CD4-positive, alpha-beta T cell (primary cell): ENCODE measurements around the gene C1QTNF9B. TPM values are rescaled to one million over a fixed set of nuclear protein-coding genes. Genes with fewer than 3 reads are reported as not detected.

Experiments used
- ATAC-seq: fragments of 200-7000 bp; cut with Tn5 transposase; one replicate; pipeline ENCODE4 v1.10.0; 2022; ENCODE audit warnings: mild to moderate bottlenecking; ENCODE audit not compliant: poor library complexity
- CTCF ChIA-PET: fragments of 350-600 bp; sonication (Branson Sonifier 250); formaldehyde crosslinking; loops from one replicate; lab custom pipeline; 2021; ENCODE audit warnings: antibody characterized with exemption, inconsistent platforms; lab: Charles Lee
- POLR2A ChIA-PET: fragments of 350-600 bp; sonication (Branson Sonifier 250); formaldehyde crosslinking; loops from one replicate; lab custom pipeline; 2021; ENCODE audit warnings: antibody characterized with exemption, inconsistent platforms; lab: Charles Lee
- DNase-seq, 14 experiments: peaks; one replicate each; pipeline ENCODE4 v3.0.0-alpha.2; 2013 to 2020; ENCODE audit warnings: mixed read lengths in 2 of 14
- H3K27ac ChIP-seq, 2 donors: one replicate each; pipeline versions ENCODE4 v1.5.1 to v1.7.0; 2013; ENCODE audit warnings: low read length in 2 of 2, low read depth in 1 of 2, mild to moderate bottlenecking in 1 of 2
- H3K27me3 ChIP-seq, 2 experiments: 1 replicate in 1 of 2; 2 replicates in 1 of 2; pipeline versions ENCODE4 v1.6.1 to v1.7.0; 2013; ENCODE audit warnings: low read length in 2 of 2, control low read depth in 1 of 2, mild to moderate bottlenecking in 1 of 2, moderate library complexity in 1 of 2; ENCODE audit not compliant: insufficient read depth in 2 of 2, control insufficient read depth in 1 of 2
- H3K36me3 ChIP-seq: one replicate; pipeline ENCODE4 v1.6.1; 2013; ENCODE audit warnings: low read length, control low read depth; ENCODE audit not compliant: insufficient read depth
- H3K4me1 ChIP-seq: one replicate; pipeline ENCODE4 v1.6.1; 2013; ENCODE audit warnings: low read length, control low read depth; ENCODE audit not compliant: insufficient read depth
- H3K4me3 ChIP-seq: one replicate; pipeline ENCODE4 v1.5.1; 2013; ENCODE audit warnings: mild to moderate bottlenecking, low read length, moderate library complexity
- H3K9me3 ChIP-seq, 2 experiments: 1 replicate in 1 of 2; 2 replicates in 1 of 2; pipeline versions ENCODE4 v1.6.1 to v1.7.0; 2013; ENCODE audit warnings: low read length in 2 of 2, mild to moderate bottlenecking in 2 of 2, control low read depth in 1 of 2, moderate library complexity in 1 of 2; ENCODE audit not compliant: control insufficient read depth in 1 of 2, insufficient read depth in 1 of 2
- H3K27ac Mint-ChIP-seq: one replicate; pipeline ENCODE4 v1.8.0; 2020; ENCODE audit warnings: mixed read lengths
- H3K27me3 Mint-ChIP-seq: one replicate; pipeline ENCODE4 v1.8.0; 2021; ENCODE audit warnings: mixed read lengths
- H3K36me3 Mint-ChIP-seq: one replicate; pipeline ENCODE4 v1.8.0; 2021; ENCODE audit warnings: low read depth, mixed read lengths
- H3K4me1 Mint-ChIP-seq: one replicate; pipeline ENCODE4 v1.8.0; 2021; ENCODE audit warnings: low read depth, mixed read lengths
- H3K4me3 Mint-ChIP-seq: one replicate; pipeline ENCODE4 v1.8.0; 2020; ENCODE audit warnings: mild to moderate bottlenecking, mixed read lengths
- H3K9me3 Mint-ChIP-seq: one replicate; pipeline ENCODE4 v1.8.0; 2020; ENCODE audit warnings: mixed read lengths
- intact Hi-C, 2 experiments: fragments of 100-400 bp; cut with DNase I in 1 of 2; cut with micrococcal nuclease in 1 of 2; formaldehyde crosslinking; loops; one replicate each; pipeline versions ENCODE4 v1.15.1 to v1.9.0; 2023 to 2025; cut with DNase I, micrococcal nuclease
- total RNA-seq, 174 experiments: library from RNA in 2 of 174; stranded (reverse) in 2 of 174; gene quantifications; one replicate each; pipeline ENCODE4 v1.2.3 and lab custom pipeline; 2021 to 2026
- TF ChIP-seq, protein P1 (sequence below): fragments of 200-600 bp; IDR thresholded peaks from one replicate; pipeline ENCODE4 v1.8.0; 2022; ENCODE audit warnings: antibody characterized with exemption, mild to moderate bottlenecking

Gene C1QTNF9B
- total RNA-seq, 2 experiments from 2014 or later: not detected

DNA sequence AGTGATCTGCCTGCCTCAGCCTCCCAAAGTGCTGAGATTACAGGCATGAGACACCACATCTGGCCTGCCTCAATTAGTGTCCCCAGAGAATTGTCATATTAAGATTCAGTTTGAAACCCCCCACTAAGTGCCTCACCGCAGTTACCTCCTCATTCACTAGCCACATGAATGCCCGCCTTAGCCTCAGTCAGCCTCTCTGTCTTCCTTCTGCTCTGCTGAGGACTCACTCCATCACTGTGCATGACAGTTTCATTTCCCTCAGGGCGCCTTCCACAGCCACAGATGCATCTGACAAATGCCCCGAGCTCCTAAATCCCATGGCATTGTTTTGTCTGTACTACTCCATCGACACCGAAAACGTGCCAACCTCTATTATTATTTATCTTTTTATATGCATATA is 31.4 kb downstream of the C1QTNF9B start:
- intact Hi-C loops: no loop called here
- Histone ChIP-seq H3K9me3 (no peaks in the 10 kb centered on the region), H3K36me3 (peaks cover 6% of the 10 kb centered on the region), H3K4me1 (no peaks in the 10 kb centered on the region), H3K27me3 (no peaks in the 10 kb centered on the region), H3K4me3 (no peak overlapping the region), H3K27ac (no peak overlapping the region)
- ChIA-PET CTCF (no interaction called here), POLR2A (no interaction called here)
- Mint-ChIP-seq H3K4me1 (peaks cover 4% of the 10 kb centered on the region), H3K9me3 (no peaks in the 10 kb centered on the region), H3K36me3 (peaks cover 20% of the 10 kb centered on the region), H3K27ac (no peak overlapping the region), H3K27me3 (no peaks in the 10 kb centered on the region), H3K4me3 (no peak overlapping the region)
- DNase-seq (no peak), ATAC-seq (no peak)
- TF ChIP-seq, protein P1, sequence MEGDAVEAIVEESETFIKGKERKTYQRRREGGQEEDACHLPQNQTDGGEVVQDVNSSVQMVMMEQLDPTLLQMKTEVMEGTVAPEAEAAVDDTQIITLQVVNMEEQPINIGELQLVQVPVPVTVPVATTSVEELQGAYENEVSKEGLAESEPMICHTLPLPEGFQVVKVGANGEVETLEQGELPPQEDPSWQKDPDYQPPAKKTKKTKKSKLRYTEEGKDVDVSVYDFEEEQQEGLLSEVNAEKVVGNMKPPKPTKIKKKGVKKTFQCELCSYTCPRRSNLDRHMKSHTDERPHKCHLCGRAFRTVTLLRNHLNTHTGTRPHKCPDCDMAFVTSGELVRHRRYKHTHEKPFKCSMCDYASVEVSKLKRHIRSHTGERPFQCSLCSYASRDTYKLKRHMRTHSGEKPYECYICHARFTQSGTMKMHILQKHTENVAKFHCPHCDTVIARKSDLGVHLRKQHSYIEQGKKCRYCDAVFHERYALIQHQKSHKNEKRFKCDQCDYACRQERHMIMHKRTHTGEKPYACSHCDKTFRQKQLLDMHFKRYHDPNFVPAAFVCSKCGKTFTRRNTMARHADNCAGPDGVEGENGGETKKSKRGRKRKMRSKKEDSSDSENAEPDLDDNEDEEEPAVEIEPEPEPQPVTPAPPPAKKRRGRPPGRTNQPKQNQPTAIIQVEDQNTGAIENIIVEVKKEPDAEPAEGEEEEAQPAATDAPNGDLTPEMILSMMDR: no peak

DNA sequence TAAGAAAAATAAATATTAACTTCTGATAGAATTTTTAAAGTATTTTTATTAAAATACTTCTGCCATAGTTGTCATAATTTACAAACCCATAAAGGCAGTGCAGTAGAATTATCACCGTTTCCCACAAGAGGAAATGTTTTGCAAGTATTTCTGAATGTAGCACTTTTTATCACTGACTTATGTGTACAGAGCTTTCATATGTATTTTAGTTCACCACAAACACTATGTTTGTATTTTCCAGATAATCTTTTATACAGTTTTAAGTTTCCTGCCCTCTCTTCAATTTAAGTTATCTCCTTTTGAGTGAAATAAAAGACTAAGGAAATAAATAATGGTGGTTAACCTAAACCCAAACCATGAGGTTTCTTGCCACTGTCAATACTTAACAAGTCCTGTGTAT is 32.3 kb downstream of the C1QTNF9B start:
- no peak overlapping the region for H3K27ac ChIP-seq
- no peaks in the 10 kb centered on the region for H3K9me3 ChIP-seq
- DNase-seq (no peak), ATAC-seq (no peak)
- H3K27ac Mint-ChIP-seq: no peak overlapping the region
- peaks cover 6% of the 10 kb centered on the region for H3K36me3 ChIP-seq
- CTCF ChIA-PET: interaction anchor here (0.6 kb wide), 1 partner anchor 417 kb away, joined by 3 read pairs; no protein-coding TSS in a partner anchor
- no peaks in the 10 kb centered on the region for H3K9me3 Mint-ChIP-seq
- H3K4me3 ChIP-seq: no peak overlapping the region
- POLR2A ChIA-PET: no interaction called here
- intact Hi-C loops: no loop called here
- no peaks in the 10 kb centered on the region for H3K4me1 ChIP-seq
- peaks cover 4% of the 10 kb centered on the region for H3K4me1 Mint-ChIP-seq
- TF ChIP-seq, protein P1: no peak
- H3K36me3 Mint-ChIP-seq: peaks cover 27% of the 10 kb centered on the region
- no peaks in the 10 kb centered on the region for H3K27me3 ChIP-seq
- no peaks in the 10 kb centered on the region for H3K27me3 Mint-ChIP-seq
- no peak overlapping the region for H3K4me3 Mint-ChIP-seq

DNA sequence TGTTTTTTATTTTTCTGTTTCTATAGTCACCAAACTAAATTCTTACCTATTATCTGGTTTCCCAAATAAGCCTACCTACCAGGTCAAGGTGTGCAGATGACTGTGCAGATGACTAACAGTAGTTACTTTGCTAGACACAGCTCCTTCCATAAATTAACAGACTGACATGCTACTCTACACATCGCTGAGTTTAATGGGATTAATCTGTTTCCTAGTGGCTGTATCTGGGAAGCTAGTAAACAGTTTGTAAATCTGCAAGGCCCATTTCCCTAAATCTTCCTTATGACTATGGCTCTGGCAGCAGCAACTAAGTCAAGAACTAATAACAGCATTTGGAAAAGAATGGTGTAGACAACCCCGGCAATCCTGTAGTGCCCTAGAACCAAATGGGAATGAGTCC is 36.0 kb downstream of the C1QTNF9B start:
- DNase-seq (no peak), ATAC-seq (no peak)
- Histone ChIP-seq H3K27ac (no peak overlapping the region), H3K27me3 (no peaks in the 10 kb centered on the region), H3K4me3 (no peak overlapping the region), H3K9me3 (no peaks in the 10 kb centered on the region), H3K36me3 (peaks cover 2% of the 10 kb centered on the region), H3K4me1 (no peaks in the 10 kb centered on the region)
- intact Hi-C loops: no loop called here
- no peaks in the 10 kb centered on the region for H3K9me3 Mint-ChIP-seq
- TF ChIP-seq, protein P1: no peak
- peaks cover 4% of the 10 kb centered on the region for H3K4me1 Mint-ChIP-seq
- peaks cover 50% of the 10 kb centered on the region for H3K36me3 Mint-ChIP-seq
- POLR2A ChIA-PET: no interaction called here
- H3K27me3 Mint-ChIP-seq: no peaks in the 10 kb centered on the region
- no peak overlapping the region for H3K4me3 Mint-ChIP-seq
- no peak overlapping the region for H3K27ac Mint-ChIP-seq
- CTCF ChIA-PET: no interaction called here
